IMR-90 (cell line): ENCODE results near the gene TSPAN16. TPM values are rescaled to one million over a fixed set of nuclear protein-coding genes. Genes with fewer than 3 reads are reported as not detected.

ENCODE experiments used
- ATAC-seq: fragments of 200-7000 bp; cut with Tn5 transposase; 2 replicates; pipeline ENCODE4 v1.9.1; 2020; ENCODE audit warnings: low read depth, mild to moderate bottlenecking, moderate library complexity
- BruUV-seq: library from RNA; stranded (reverse); fragments of 400-500 nt; replicated peaks from 2 replicates; lab custom pipeline; 2021; lab: Mats Ljungman, UMichigan
- CTCF ChIA-PET: fragments of 300-600 bp; formaldehyde crosslinking; extraction: SDS; loops from one replicate; lab custom pipeline; 2021; ENCODE audit warnings: antibody characterized with exemption; lab: Yijun Ruan, JAX
- POLR2A ChIA-PET: fragments of 300-600 bp; sonication (Branson Sonifier 250); formaldehyde crosslinking; loops from one replicate; lab custom pipeline; 2022; ENCODE audit warnings: antibody characterized with exemption; ENCODE audit not compliant: unreplicated experiment; lab: Charles Lee
- DNase-seq: peaks from one replicate; pipeline ENCODE4 v3.0.0; 2013
- H2AFZ ChIP-seq: replicated peaks from 2 replicates; pipeline ENCODE3; 2013; ENCODE audit warnings: low read length, mild to moderate bottlenecking; ENCODE audit not compliant: poor library complexity
- H2AK5ac ChIP-seq: 2 replicates; pipeline ENCODE4 v1.6.1; 2013; ENCODE audit warnings: low read depth, low read length, inconsistent platforms
- H2AK9ac ChIP-seq: replicated peaks from 2 replicates; pipeline ENCODE3; 2013; ENCODE audit warnings: mild to moderate bottlenecking, low read depth, low read length, moderate library complexity; ENCODE audit not compliant: poor library complexity
- H2BK120ac ChIP-seq: 2 replicates; pipeline ENCODE4 v1.6.1; 2013; ENCODE audit warnings: low read depth, low read length, inconsistent platforms
- H2BK15ac ChIP-seq: 3 replicates; pipeline ENCODE4 v1.6.1; 2013; ENCODE audit warnings: low read depth, low read length, inconsistent platforms
- H2BK20ac ChIP-seq: 2 replicates; pipeline ENCODE4 v1.6.1; 2013; ENCODE audit warnings: low read depth, mild to moderate bottlenecking, inconsistent platforms, low read length, moderate library complexity
- H2BK5ac ChIP-seq: 2 replicates; pipeline ENCODE4 v1.6.1; 2013; ENCODE audit warnings: mild to moderate bottlenecking, low read depth, low read length, inconsistent platforms; ENCODE audit not compliant: poor library complexity, severe bottlenecking
- H3K14ac ChIP-seq: replicated peaks from 2 replicates; pipeline ENCODE4 v1.6.1; 2013; ENCODE audit warnings: low read depth, low read length, inconsistent platforms
- H3K18ac ChIP-seq: 2 replicates; pipeline ENCODE4 v1.6.1; 2013; ENCODE audit warnings: low read depth, low read length, control low read depth
- H3K23ac ChIP-seq: 2 replicates; pipeline ENCODE4 v1.6.1; 2013; ENCODE audit warnings: low read depth, low read length, inconsistent platforms
- H3K27ac ChIP-seq: 2 replicates; pipeline ENCODE4 v1.5.1; 2013; ENCODE audit warnings: mild to moderate bottlenecking, control low read depth, low read length; ENCODE audit not compliant: insufficient read depth
- H3K27me3 ChIP-seq: 2 replicates; pipeline ENCODE4 v1.6.1; 2013; ENCODE audit warnings: low read length; ENCODE audit not compliant: control insufficient read depth, insufficient read depth
- H3K36me3 ChIP-seq: 2 replicates; pipeline ENCODE4 v1.6.1; 2013; ENCODE audit warnings: low read length, mixed read lengths; ENCODE audit not compliant: control insufficient read depth, insufficient read depth
- H3K4ac ChIP-seq: 2 replicates; pipeline ENCODE4 v1.6.1; 2013; ENCODE audit warnings: low read depth, low read length, inconsistent platforms
- H3K4me1 ChIP-seq: 2 replicates; pipeline ENCODE4 v1.6.1; 2013; ENCODE audit warnings: low read length, mixed read lengths; ENCODE audit not compliant: control insufficient read depth, insufficient read depth
- H3K4me2 ChIP-seq: 2 replicates; pipeline ENCODE4 v1.6.1; 2013; ENCODE audit warnings: low read depth, mild to moderate bottlenecking, control low read depth, low read length, moderate library complexity
- H3K4me3 ChIP-seq: 2 replicates; pipeline ENCODE4 v1.5.1; 2013; ENCODE audit warnings: low read depth, mild to moderate bottlenecking, control low read depth, low read length, moderate library complexity; ENCODE audit not compliant: insufficient read depth
- H3K56ac ChIP-seq: 2 replicates; pipeline ENCODE4 v1.6.1; 2013; ENCODE audit warnings: low read length, inconsistent platforms; ENCODE audit not compliant: insufficient read depth; ENCODE audit errors: extremely low read depth
- H3K79me1 ChIP-seq, 2 experiments: 2 replicates each; pipeline ENCODE4 v1.6.1; 2013; ENCODE audit warnings: low read length in 2 of 2, inconsistent platforms in 1 of 2, low read depth in 1 of 2
- H3K9ac ChIP-seq: 2 replicates; pipeline ENCODE4 v1.6.1; 2013; ENCODE audit warnings: low read depth, low read length, control low read depth
- H3K9me1 ChIP-seq: 2 replicates; pipeline ENCODE4 v1.6.1; 2013; ENCODE audit warnings: low read length, inconsistent platforms; ENCODE audit not compliant: insufficient read depth
- H3K9me3 ChIP-seq: 2 replicates; pipeline ENCODE4 v1.6.1; 2013; ENCODE audit warnings: low read length; ENCODE audit not compliant: control insufficient read depth, insufficient read depth
- H4K20me1 ChIP-seq: 2 replicates; pipeline ENCODE4 v1.6.1; 2013; ENCODE audit warnings: low read length, inconsistent platforms; ENCODE audit not compliant: insufficient read depth
- H4K5ac ChIP-seq: 2 replicates; pipeline ENCODE4 v1.6.1; 2013; ENCODE audit warnings: mild to moderate bottlenecking, low read depth, low read length, control low read depth
- H4K8ac ChIP-seq, 2 experiments: 2 replicates each; pipeline ENCODE4 v1.6.1; 2013; ENCODE audit warnings: low read depth in 2 of 2, low read length in 2 of 2, control low read depth in 1 of 2, inconsistent platforms in 1 of 2
- H4K91ac ChIP-seq: 2 replicates; pipeline ENCODE4 v1.6.1; 2013; ENCODE audit warnings: low read depth, low read length, inconsistent platforms; ENCODE audit not compliant: insufficient read depth
- BHLHE40 ChIP-seq: fragments of 150-350 bp; IDR thresholded peaks from 2 replicates; pipeline ENCODE4 v1.6.1; 2016; ENCODE audit warnings: mild to moderate bottlenecking, low read depth, low read length
- CEBPB ChIP-seq: IDR thresholded peaks from 2 replicates; pipeline ENCODE4 v1.6.1; 2012; ENCODE audit warnings: low read depth, low read length, improper control_type of control experiment
- CHD1 ChIP-seq: IDR thresholded peaks from 2 replicates; pipeline ENCODE4 v1.6.1; 2012; ENCODE audit warnings: low read depth, low read length, improper control_type of control experiment
- FOS ChIP-seq: fragments of 150-350 bp; IDR thresholded peaks from 2 replicates; pipeline ENCODE4 v1.6.1; 2016; ENCODE audit warnings: low read depth, low read length
- MAFK ChIP-seq: IDR thresholded peaks from 2 replicates; pipeline ENCODE4 v1.6.1; 2012; ENCODE audit warnings: low read depth, low read length, improper control_type of control experiment
- MAZ ChIP-seq: IDR thresholded peaks from 2 replicates; pipeline ENCODE4 v1.6.1; 2012; ENCODE audit warnings: low read depth, mild to moderate bottlenecking, low read length, improper control_type of control experiment, moderate library complexity, borderline replicate concordance
- MXI1 ChIP-seq: IDR thresholded peaks from 2 replicates; pipeline ENCODE4 v1.6.1; 2012; ENCODE audit warnings: low read depth, mild to moderate bottlenecking, low read length, moderate library complexity, borderline replicate concordance
- NFE2L2 ChIP-seq: fragments of 150-350 bp; IDR thresholded peaks from 2 replicates; pipeline ENCODE4 v1.6.1; 2016; ENCODE audit warnings: low read depth, mild to moderate bottlenecking, low read length
- POLR2A ChIP-seq: IDR thresholded peaks from 2 replicates; pipeline ENCODE4 v1.6.1; 2012; ENCODE audit warnings: mild to moderate bottlenecking, low read depth, low read length
- RAD21 ChIP-seq: IDR thresholded peaks from 2 replicates; pipeline ENCODE4 v1.6.1; 2012; ENCODE audit warnings: low read length, improper control_type of control experiment
- RCOR1 ChIP-seq: IDR thresholded peaks from 2 replicates; pipeline ENCODE4 v1.6.1; 2012; ENCODE audit warnings: mild to moderate bottlenecking, low read length, improper control_type of control experiment; ENCODE audit not compliant: insufficient replicate concordance
- RFX5 ChIP-seq: IDR thresholded peaks from 2 replicates; pipeline ENCODE4 v1.8.0; 2012; ENCODE audit warnings: low read depth, mild to moderate bottlenecking, low read length, moderate library complexity
- SMC3 ChIP-seq: fragments of 150-350 bp; IDR thresholded peaks from 2 replicates; pipeline ENCODE4 v1.6.1; 2016; ENCODE audit warnings: low read depth, mild to moderate bottlenecking, antibody characterized with exemption, low read length, moderate library complexity
- WGBS, 2 experiments: methylation state at CpG; one replicate each; pipeline versions ENCODE4 v1.1.5 to v1.1.7; 2013; ENCODE audit warnings: missing lambda C conversion rate in 2 of 2; ENCODE audit not compliant: insufficient read length in 1 of 2; ENCODE audit errors: extremely low coverage in 2 of 2; 5-methylcytosine and 5-hydroxymethylcytosine counted together
- dilution Hi-C: fragments of 300-500 bp; cut with HindIII; formaldehyde crosslinking; loops from one replicate; pipeline ENCODE4 v1.14.3; 2018; ENCODE audit warnings: low sequenced_read_pairs; ENCODE audit not compliant: unreplicated experiment
- in situ Hi-C: fragments of 300-500 bp; cut with MboI; formaldehyde crosslinking; loops from 3 replicates; pipeline ENCODE4 v1.14.3; 2019; ENCODE audit warnings: low sequenced_read_pairs, inconsistent platforms, mixed read lengths
- intact Hi-C: fragments of 100-400 bp; cut with micrococcal nuclease; formaldehyde crosslinking; loops from 2 replicates; pipeline ENCODE4 v1.10.0; 2022
- polyA plus RNA-seq, 3 experiments: library from polyadenylated mRNA; depleted of rRNA; stranded (reverse); fragments of >200 nt; gene quantifications; 2 replicates each; pipeline ENCODE4 v1.2.3, GENCODE V29; 2012; ENCODE audit warnings: low replicate concordance in 1 of 3
- total RNA-seq: library from RNA; depleted of rRNA; stranded (reverse); fragments of >200 nt; gene quantifications from 2 replicates; pipeline ENCODE4 v1.2.3, GENCODE V29; 2012
- TF ChIP-seq, protein P1 (sequence below): conservative IDR thresholded peaks from 2 replicates; pipeline ENCODE4 v1.5.1; 2012; ENCODE audit warnings: mild to moderate bottlenecking, low read depth, low read length, improper control_type of control experiment
- TF ChIP-seq, protein P2 (sequence below): fragments of 150-350 bp; IDR thresholded peaks from 2 replicates; pipeline ENCODE4 v1.6.1; 2017; ENCODE audit warnings: mild to moderate bottlenecking, antibody characterized with exemption, low read length, low read depth
- TF ChIP-seq, protein P3 (sequence below): fragments of 150-350 bp; IDR thresholded peaks from 2 replicates; pipeline ENCODE4 v1.6.1; 2016; ENCODE audit warnings: low read depth, mild to moderate bottlenecking, low read length, moderate library complexity, borderline replicate concordance

TSPAN16 gene
- total and polyA plus RNA-seq, 2 of the 4 experiments (the other 2 are of a cell fraction), result not detected

DNA sequence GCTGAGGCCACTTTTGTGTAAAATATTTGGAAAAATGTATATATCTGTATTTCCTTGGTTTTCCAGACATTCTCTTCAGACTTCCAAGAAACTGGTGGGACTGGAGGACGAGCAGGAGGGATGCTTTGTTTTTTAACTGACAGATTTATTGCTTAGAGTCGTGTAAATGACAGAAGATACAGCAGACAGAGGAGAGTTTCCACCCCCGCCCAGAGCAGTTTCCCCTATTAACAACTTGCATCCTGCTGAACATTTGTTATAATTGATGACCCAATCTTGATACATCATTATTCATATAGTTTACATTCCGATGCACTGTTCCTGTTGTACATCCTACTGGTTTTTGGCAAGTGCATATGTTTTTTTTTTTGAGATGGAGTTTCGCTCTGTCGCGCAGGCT lies 26.6 kb upstream of the TSPAN16 start:
- Histone ChIP-seq H3K27ac (0 out of 2 replicates have a peak overlapping the region, but pooled peaks have one; percentile 16), H2AFZ (no peak overlapping the region)
- dilution Hi-C loops, result no loop called here

More for the DNA sequence above, 26.6 kb upstream of the TSPAN16 start:
- Histone ChIP-seq H2AK9ac (no peak overlapping the region), H3K4me1 (peaks cover 11% of the 10 kb centered on the region), H3K23ac (0 out of 2 replicates have a peak overlapping the region, but pooled peaks have one; percentile 43), H3K9ac (no peak overlapping the region), H4K20me1 (no peaks in the 10 kb centered on the region), H3K79me1 (no peaks in the 10 kb centered on the region), H3K18ac (no peak overlapping the region; the same call in 1 of the 2 replicates), H3K9me1 (peaks cover 8% of the 10 kb centered on the region), H3K4me2 (peak overlapping the region; percentile 24; the same call in 1 of the 2 replicates), H3K4me3 (no peak overlapping the region), H2BK5ac (peak overlapping the region; percentile 28), H4K91ac (peak overlapping the region; percentile 38; the same call in 1 of the 2 replicates), H2BK15ac (peak overlapping the region; percentile 17; the same call in 1 of the 3 replicates), H2BK120ac (peak overlapping the region; percentile 62; the same call in 1 of the 2 replicates), H3K36me3 (no peaks in the 10 kb centered on the region), H3K4ac (peak overlapping the region; percentile 66; the same call in 1 of the 2 replicates), H2AK5ac (no peak overlapping the region; the same call in 1 of the 2 replicates), H3K9me3 (no peaks in the 10 kb centered on the region), H3K27me3 (no peaks in the 10 kb centered on the region; the same call in 1 of the 2 replicates), H3K14ac (no peak overlapping the region), H3K56ac (peak overlapping the region; percentile 13; the same call in 1 of the 2 replicates), H4K8ac (peak overlapping the region; percentile 12 to 65; a peak in 2 of 4 replicates), H4K5ac (no peak overlapping the region), H2BK20ac (0 out of 2 replicates have a peak overlapping the region, but pooled peaks have one; percentile 17)
- intact Hi-C loops (no loop called here), in situ Hi-C loops (no loop called here)
- DNase-seq (peak; percentile 56), ATAC-seq (peak; percentile 63)
- no CpG with 5 or more reads among the region's 7 CpGs for WGBS, 2 experiments
- CTCF ChIA-PET, result no interaction called here
- POLR2A ChIA-PET, result no interaction called here
- BruUV-seq, result no TSS peak
- TF ChIP-seq POLR2A, result no peak
- TF ChIP-seq, protein P1, sequence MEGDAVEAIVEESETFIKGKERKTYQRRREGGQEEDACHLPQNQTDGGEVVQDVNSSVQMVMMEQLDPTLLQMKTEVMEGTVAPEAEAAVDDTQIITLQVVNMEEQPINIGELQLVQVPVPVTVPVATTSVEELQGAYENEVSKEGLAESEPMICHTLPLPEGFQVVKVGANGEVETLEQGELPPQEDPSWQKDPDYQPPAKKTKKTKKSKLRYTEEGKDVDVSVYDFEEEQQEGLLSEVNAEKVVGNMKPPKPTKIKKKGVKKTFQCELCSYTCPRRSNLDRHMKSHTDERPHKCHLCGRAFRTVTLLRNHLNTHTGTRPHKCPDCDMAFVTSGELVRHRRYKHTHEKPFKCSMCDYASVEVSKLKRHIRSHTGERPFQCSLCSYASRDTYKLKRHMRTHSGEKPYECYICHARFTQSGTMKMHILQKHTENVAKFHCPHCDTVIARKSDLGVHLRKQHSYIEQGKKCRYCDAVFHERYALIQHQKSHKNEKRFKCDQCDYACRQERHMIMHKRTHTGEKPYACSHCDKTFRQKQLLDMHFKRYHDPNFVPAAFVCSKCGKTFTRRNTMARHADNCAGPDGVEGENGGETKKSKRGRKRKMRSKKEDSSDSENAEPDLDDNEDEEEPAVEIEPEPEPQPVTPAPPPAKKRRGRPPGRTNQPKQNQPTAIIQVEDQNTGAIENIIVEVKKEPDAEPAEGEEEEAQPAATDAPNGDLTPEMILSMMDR, result no peak
- no peak for TF ChIP-seq MAFK
- no peak for TF ChIP-seq BHLHE40
- TF ChIP-seq RCOR1, result no peak
- no peak for TF ChIP-seq MXI1
- no peak for TF ChIP-seq RAD21
- no peak for TF ChIP-seq NFE2L2
- TF ChIP-seq CEBPB, result no peak
- TF ChIP-seq RFX5, result no peak
- TF ChIP-seq, protein P2, sequence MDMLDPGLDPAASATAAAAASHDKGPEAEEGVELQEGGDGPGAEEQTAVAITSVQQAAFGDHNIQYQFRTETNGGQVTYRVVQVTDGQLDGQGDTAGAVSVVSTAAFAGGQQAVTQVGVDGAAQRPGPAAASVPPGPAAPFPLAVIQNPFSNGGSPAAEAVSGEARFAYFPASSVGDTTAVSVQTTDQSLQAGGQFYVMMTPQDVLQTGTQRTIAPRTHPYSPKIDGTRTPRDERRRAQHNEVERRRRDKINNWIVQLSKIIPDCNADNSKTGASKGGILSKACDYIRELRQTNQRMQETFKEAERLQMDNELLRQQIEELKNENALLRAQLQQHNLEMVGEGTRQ, result no peak
- no peak for TF ChIP-seq CHD1
- no peak for TF ChIP-seq SMC3
- no peak for TF ChIP-seq MAZ
- no peak for TF ChIP-seq FOS
- TF ChIP-seq, protein P3, sequence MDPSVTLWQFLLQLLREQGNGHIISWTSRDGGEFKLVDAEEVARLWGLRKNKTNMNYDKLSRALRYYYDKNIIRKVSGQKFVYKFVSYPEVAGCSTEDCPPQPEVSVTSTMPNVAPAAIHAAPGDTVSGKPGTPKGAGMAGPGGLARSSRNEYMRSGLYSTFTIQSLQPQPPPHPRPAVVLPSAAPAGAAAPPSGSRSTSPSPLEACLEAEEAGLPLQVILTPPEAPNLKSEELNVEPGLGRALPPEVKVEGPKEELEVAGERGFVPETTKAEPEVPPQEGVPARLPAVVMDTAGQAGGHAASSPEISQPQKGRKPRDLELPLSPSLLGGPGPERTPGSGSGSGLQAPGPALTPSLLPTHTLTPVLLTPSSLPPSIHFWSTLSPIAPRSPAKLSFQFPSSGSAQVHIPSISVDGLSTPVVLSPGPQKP, result no peak
